Breast epithelium (tissue), 4 donors: ENCODE results near the gene PCDH1. TPM values are rescaled to one million over a fixed set of nuclear protein-coding genes. Genes with fewer than 3 reads are reported as not detected.

Source experiments
- DNase-seq, 2 donors: peaks; one replicate each; pipeline ENCODE4 v3.0.0-alpha.2; 2019; ENCODE audit warnings: low spot score in 2 of 2
- H3K27ac ChIP-seq, 2 donors: fragments of 200-600 bp; sonication (generic) in 1 of 2; one replicate each; pipeline ENCODE4 v1.5.1; 2016 to 2019; ENCODE audit warnings: mild to moderate bottlenecking in 1 of 2
- H3K27me3 ChIP-seq, 2 donors: fragments of 200-600 bp; sonication (generic) in 1 of 2; one replicate each; pipeline versions ENCODE4 v1.5.1 to v1.6.0; 2017 to 2019; ENCODE audit warnings: control low read depth in 1 of 2, mild to moderate bottlenecking in 1 of 2
- H3K36me3 ChIP-seq: fragments of 200-600 bp; one replicate; pipeline ENCODE4 v1.5.1; 2019
- H3K4me1 ChIP-seq, 2 donors: fragments of 200-600 bp; sonication (generic); one replicate each; pipeline ENCODE4 v1.5.1; 2016 to 2019; ENCODE audit warnings: control low read depth in 1 of 2
- H3K4me3 ChIP-seq, 3 donors: fragments of 200-600 bp; sonication (generic); 1 replicate in 2 of 3; 2 replicates in 1 of 3; pipeline ENCODE4 v1.5.1; 2016 to 2019; ENCODE audit warnings: mild to moderate bottlenecking in 3 of 3, moderate library complexity in 2 of 3
- H3K9me3 ChIP-seq, 2 donors: fragments of 200-600 bp; sonication (generic) in 1 of 2; one replicate each; pipeline ENCODE4 v1.5.1; 2016 to 2019; ENCODE audit warnings: control low read depth in 1 of 2
- POLR2A ChIP-seq: fragments of 450-650 bp; IDR thresholded peaks from one replicate; pipeline ENCODE4 v1.6.1; 2016; ENCODE audit warnings: antibody characterized with exemption, mild to moderate bottlenecking, moderate library complexity
- POLR2AphosphoS5 ChIP-seq, 3 donors: sonication (generic); formaldehyde crosslinking; IDR thresholded peaks; one replicate each; pipeline ENCODE4 v1.6.1; 2017; ENCODE audit warnings: antibody characterized with exemption in 3 of 3
- intact Hi-C: fragments of 100-400 bp; cut with DNase I; formaldehyde crosslinking; loops from one replicate; pipeline ENCODE4 v1.15.1; 2023; ENCODE audit warnings: low total_unique reads
- total RNA-seq, 3 donors: library from RNA; depleted of rRNA; stranded (reverse); fragments of >200 nt; gene quantifications; one replicate each; pipeline ENCODE4 v1.1.0, GENCODE V29; 2016
- TF ChIP-seq, protein P1 (sequence below), 3 donors: fragments of 450-650 bp; IDR thresholded peaks; one replicate each; pipeline ENCODE4 v1.5.1; 2016 to 2017; ENCODE audit warnings: antibody characterized with exemption in 3 of 3, mild to moderate bottlenecking in 3 of 3, moderate library complexity in 3 of 3

PCDH1 gene
- total RNA-seq, 3 donors from 2014 or later = 28.3 to 72.7 (median 65.9) TPM

- no peaks in the 10 kb centered on the region for H3K9me3 ChIP-seq
- DNase-seq = no peak
- peak overlapping the region; percentile 65 to 75 (median 73) for H3K4me3 ChIP-seq
- intact Hi-C loops = no loop called here
- no peaks in the 10 kb centered on the region for H3K27me3 ChIP-seq
- peaks cover 3 to 7% of the 10 kb centered on the region in 2 donors for H3K4me1 ChIP-seq
- no peak for TF ChIP-seq POLR2AphosphoS5 (IDR thresholded peaks at IDR 0.05)
- TF ChIP-seq POLR2A = no peak
- TF ChIP-seq, protein P1, sequence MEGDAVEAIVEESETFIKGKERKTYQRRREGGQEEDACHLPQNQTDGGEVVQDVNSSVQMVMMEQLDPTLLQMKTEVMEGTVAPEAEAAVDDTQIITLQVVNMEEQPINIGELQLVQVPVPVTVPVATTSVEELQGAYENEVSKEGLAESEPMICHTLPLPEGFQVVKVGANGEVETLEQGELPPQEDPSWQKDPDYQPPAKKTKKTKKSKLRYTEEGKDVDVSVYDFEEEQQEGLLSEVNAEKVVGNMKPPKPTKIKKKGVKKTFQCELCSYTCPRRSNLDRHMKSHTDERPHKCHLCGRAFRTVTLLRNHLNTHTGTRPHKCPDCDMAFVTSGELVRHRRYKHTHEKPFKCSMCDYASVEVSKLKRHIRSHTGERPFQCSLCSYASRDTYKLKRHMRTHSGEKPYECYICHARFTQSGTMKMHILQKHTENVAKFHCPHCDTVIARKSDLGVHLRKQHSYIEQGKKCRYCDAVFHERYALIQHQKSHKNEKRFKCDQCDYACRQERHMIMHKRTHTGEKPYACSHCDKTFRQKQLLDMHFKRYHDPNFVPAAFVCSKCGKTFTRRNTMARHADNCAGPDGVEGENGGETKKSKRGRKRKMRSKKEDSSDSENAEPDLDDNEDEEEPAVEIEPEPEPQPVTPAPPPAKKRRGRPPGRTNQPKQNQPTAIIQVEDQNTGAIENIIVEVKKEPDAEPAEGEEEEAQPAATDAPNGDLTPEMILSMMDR (IDR thresholded peaks at IDR 0.05) = no peak
- H3K36me3 ChIP-seq = no peaks in the 10 kb centered on the region
- peak overlapping the region; percentile 97 to 99 for H3K27ac ChIP-seq
Measured at GRCh38 chr5:141850786-141851185, 27.4 kb downstream of the PCDH1 start.

DNA sequence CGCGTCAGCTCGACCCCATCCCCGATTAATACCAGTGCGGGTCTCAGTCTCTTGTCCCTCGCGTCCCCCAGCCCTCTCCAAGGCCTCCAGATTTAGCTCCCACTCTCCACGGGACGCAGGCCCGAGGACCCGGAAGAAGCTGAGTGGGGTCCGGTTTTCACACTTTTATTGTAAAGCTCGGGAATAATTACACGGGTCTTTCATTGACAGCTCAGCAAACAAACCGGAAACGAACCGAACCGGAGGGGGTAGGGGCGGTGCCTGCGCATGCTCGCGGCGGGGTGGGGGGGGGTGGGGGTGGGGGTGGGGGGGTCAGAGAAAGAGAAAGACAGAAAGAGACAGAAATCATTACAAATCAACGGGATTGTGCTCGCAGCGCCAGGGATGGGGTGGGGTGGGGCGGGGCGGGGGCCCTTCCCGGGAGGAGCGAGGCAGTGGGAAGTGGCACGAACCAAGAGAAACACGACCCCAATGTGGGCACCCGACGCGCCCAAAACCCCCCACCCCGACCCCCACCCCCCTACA lies 27.9 kb downstream of the PCDH1 start:
- Histone ChIP-seq H3K4me1 (peaks cover 3 to 7% of the 10 kb centered on the region in 2 donors), H3K4me3 (peak overlapping the region; percentile 65 to 75 (median 73)), H3K27me3 (no peaks in the 10 kb centered on the region), H3K9me3 (no peaks in the 10 kb centered on the region), H3K27ac (peak overlapping the region; percentile 97 to 99), H3K36me3 (no peaks in the 10 kb centered on the region)
- intact Hi-C loops = no loop called here
- no peak for DNase-seq
- TF ChIP-seq POLR2A = no peak
- TF ChIP-seq POLR2AphosphoS5 (IDR thresholded peaks at IDR 0.05) = no peak
- TF ChIP-seq, protein P1 (IDR thresholded peaks at IDR 0.05) = no peak

DNA sequence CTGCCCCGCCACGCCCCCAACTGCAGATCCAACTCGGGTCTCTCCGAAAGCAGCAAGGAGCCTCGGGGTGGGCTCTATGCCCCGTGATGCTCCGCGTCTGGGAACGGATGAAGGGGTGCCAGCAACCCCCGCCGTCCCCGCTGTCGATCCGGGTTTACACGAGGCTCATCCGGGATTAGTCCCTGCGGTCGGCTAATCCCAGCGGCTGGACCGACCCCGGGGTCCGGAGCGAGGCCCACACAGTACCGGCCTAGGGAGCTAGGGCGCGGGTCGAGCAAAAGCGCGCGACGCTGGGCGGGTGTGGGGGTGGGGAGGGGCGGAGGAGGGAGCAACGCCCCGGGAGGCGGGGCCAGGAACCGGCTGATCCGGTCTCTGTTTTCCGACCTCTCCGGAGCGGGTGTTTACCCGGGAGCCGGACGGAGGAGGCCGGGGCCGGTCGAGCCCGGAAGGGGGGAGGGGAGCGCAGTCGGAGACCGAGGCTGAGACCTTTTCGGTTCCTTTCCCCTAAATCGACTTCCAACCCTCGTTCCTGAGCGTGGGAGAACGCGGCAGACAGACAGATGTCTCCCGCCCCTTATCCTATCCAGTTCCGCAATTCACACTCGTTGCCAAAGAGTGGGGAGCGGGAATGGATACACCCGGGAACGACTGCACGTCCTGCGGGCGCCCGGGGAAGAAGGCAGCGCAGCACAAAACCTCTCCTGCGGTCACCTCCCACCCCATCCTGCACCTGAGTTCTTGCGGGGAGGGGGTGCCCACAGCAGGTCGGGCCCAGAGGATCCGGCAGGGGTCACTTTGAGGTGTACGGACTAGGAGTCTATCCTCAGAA lies 28.6 kb downstream of the PCDH1 start:
- peak; percentile 86 to 95 for DNase-seq
- no peaks in the 10 kb centered on the region for H3K27me3 ChIP-seq
- peaks cover 3 to 7% of the 10 kb centered on the region in 2 donors for H3K4me1 ChIP-seq
- H3K4me3 ChIP-seq = peak overlapping the region; percentile 65 to 75 (median 73)
- intact Hi-C loops = no loop called here
- H3K36me3 ChIP-seq = no peaks in the 10 kb centered on the region
- H3K27ac ChIP-seq = peak overlapping the region; percentile 97 to 99
- H3K9me3 ChIP-seq = no peaks in the 10 kb centered on the region
- TF ChIP-seq POLR2AphosphoS5 (IDR thresholded peaks at IDR 0.05) (peak; percentile 77 to 95 (median 81)), POLR2A (peak; percentile 92)
- TF ChIP-seq, protein P1 (IDR thresholded peaks at IDR 0.05) = peak in 1 of 3 donors; percentile 16

- intact Hi-C loops = no loop called here
- TF ChIP-seq POLR2AphosphoS5 (IDR thresholded peaks at IDR 0.05) (peak in 2 of 3 donors; percentile 16), POLR2A (no peak)
- TF ChIP-seq, protein P1 (IDR thresholded peaks at IDR 0.05) = no peak
- H3K4me3 ChIP-seq = peak overlapping the region; percentile 65 to 75 (median 73)
- H3K4me1 ChIP-seq = peaks cover 3 to 7% of the 10 kb centered on the region in 2 donors
- DNase-seq = peak; percentile 74
- H3K27ac ChIP-seq = peak overlapping the region; percentile 97 to 99
- no peaks in the 10 kb centered on the region for H3K9me3 ChIP-seq
- no peaks in the 10 kb centered on the region for H3K27me3 ChIP-seq
- no peaks in the 10 kb centered on the region for H3K36me3 ChIP-seq
Measured at GRCh38 chr5:141848744-141849414, 29.3 kb downstream of the PCDH1 start.
